Measurements from ENCODE around the gene CETP.

The CETP gene

DNA sequence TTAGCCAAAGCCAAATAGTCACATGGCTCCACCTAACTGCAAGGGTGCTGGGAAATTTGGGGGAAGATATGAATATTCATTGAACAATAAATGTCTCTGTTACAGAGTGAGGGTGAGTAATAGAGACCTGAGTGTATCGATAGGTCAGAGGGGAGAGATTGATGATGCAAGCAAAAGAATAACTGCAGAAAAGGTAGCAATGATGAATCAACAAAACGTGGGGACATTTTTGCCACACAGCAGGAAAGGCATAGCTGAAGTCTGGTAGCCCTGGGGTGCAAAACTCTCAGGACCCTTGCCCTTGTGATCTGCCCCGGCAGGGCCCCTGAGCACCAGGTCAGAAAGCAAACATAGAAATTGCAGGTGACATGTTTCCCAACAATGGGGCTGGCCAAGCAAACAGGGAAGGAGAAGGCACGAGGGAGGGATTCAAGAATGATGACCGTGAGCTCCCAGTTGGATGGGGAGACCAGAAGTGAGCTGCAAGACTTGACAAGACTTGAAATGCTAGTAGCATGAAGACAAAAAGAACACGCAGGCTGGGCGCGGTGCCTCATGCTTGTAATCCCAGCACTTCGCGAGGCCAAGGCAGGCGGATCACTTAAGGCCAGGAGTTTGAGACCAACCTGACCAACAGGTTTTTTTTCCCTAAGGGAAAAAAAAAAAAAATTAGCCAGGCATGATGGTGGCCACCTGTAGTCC, 42.5 kb upstream of the CETP start:
- no peak for DNase-seq (ENCODE audit: extremely low spot score)

DNA sequence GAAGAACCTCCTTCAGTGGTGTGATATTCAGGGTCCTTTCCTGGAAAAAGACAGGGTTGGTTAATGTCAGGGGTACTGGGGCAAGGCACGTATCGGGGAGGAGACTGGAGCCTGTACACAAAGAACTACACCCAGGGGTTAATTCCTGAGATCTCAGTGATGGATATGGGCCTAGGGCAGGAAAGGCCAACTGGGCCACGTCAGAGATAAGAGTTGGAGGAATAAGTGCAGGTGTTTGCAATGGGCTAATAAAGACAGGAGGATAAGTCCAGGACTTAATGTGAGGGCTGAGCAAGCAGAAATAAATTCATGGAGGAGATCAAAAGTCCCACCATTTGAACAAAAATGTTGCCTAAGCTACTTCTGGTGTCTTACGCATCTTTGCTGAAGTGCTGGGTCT, 40.2 kb upstream of the CETP start:
- ChIA-PET POLR2A (interaction anchor here (5.1 kb wide), 1 partner anchor 10 kb away, joined by 24 read pairs; the partner anchor contains the start of gene HERPUD1), CTCF (interaction anchor here (0.6 kb wide), 1 partner anchor 265 kb away, joined by 3 read pairs; the partner anchor contains the start of gene RSPRY1)
- no peak for TF ChIP-seq FOXK2 (IDR thresholded peaks at IDR 0.05)
- TF ChIP-seq ELF4 (IDR thresholded peaks at IDR 0.05) = no peak
- TF ChIP-seq HDGF (IDR thresholded peaks at IDR 0.05; ENCODE audit: borderline replicate concordance) = no peak
- no peak for DNase-seq (ENCODE audit: extremely low spot score)

More for the DNA sequence above, 42.5 kb upstream of the CETP start:
- TF ChIP-seq BHLHE40 (IDR thresholded peaks at IDR 0.05; ENCODE audit: borderline replicate concordance) (no peak), ELF4 (IDR thresholded peaks at IDR 0.05) (no peak), SP1 (IDR thresholded peaks at IDR 0.05) (no peak), ZNF384 (IDR thresholded peaks at IDR 0.05) (no peak), PKNOX1 (IDR thresholded peaks at IDR 0.05) (no peak), CTBP1 (IDR thresholded peaks at IDR 0.05; ENCODE audit: borderline replicate concordance) (no peak), NFRKB (IDR thresholded peaks at IDR 0.05) (no peak)
- CTCF ChIA-PET = interaction anchor here (0.6 kb wide), 1 partner anchor 135 kb away, joined by 4 read pairs; no protein-coding TSS in a partner anchor
- POLR2A ChIA-PET = interaction anchor here (5.1 kb wide), 1 partner anchor 12 kb away, joined by 24 read pairs; the partner anchor contains the start of gene HERPUD1

GRCh38 chr16:56923481-56924091, 38.2 kb upstream of the CETP start:
- TF ChIP-seq LEF1 (IDR thresholded peaks at IDR 0.05; ENCODE audit: borderline replicate concordance) (no peak), L3MBTL2 (conservative IDR thresholded peaks at IDR 0.05) (no peak), SP1 (IDR thresholded peaks at IDR 0.05) (no peak), HDGF (IDR thresholded peaks at IDR 0.05; ENCODE audit: borderline replicate concordance) (no peak), CTBP1 (IDR thresholded peaks at IDR 0.05; ENCODE audit: borderline replicate concordance) (no peak), FOXM1 (IDR thresholded peaks at IDR 0.05; ENCODE audit: borderline replicate concordance) (no peak), PKNOX1 (IDR thresholded peaks at IDR 0.05) (no peak), ELF4 (IDR thresholded peaks at IDR 0.05) (no peak), ARNT (IDR thresholded peaks at IDR 0.05) (no peak), FOXK2 (IDR thresholded peaks at IDR 0.05) (no peak), ZNF384 (IDR thresholded peaks at IDR 0.05) (no peak), BHLHE40 (IDR thresholded peaks at IDR 0.05; ENCODE audit: borderline replicate concordance) (no peak), FOXA1 (IDR thresholded peaks at IDR 0.05) (no peak)
- no peak for DNase-seq (ENCODE audit: extremely low spot score)
- POLR2A ChIA-PET = no interaction called here
- CTCF ChIA-PET = no interaction called here

DNA sequence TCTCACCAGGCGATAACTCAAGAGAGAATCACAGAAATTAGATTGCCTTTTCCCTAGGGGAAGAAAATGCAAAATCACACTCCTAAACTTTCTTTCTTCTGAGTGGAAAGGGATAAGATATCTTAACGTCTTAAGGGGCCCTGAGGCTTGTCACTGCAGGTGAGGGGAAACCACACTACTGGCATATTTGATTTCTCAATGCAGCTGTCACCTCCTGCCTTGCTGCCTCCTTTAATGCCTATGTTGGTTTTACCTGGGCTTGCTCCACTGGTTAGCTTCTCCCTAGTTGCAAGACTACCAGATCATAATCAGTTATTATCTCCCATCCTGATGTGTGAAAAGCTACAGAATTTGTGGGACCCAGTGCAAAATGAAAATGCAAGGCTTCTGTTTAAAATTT, 34.3 kb upstream of the CETP start:
- no peak for TF ChIP-seq TARDBP (IDR thresholded peaks at IDR 0.05)
- TF ChIP-seq FOXA1 (IDR thresholded peaks at IDR 0.05) = no peak
- no peak for TF ChIP-seq SUZ12 (IDR thresholded peaks at IDR 0.05)
- no peak for TF ChIP-seq HDGF (IDR thresholded peaks at IDR 0.05; ENCODE audit: borderline replicate concordance)
- no peak for TF ChIP-seq PKNOX1 (IDR thresholded peaks at IDR 0.05)
- no peak for TF ChIP-seq L3MBTL2 (conservative IDR thresholded peaks at IDR 0.05)
- TF ChIP-seq ZNF384 (IDR thresholded peaks at IDR 0.05) = no peak
- TF ChIP-seq LEF1 (IDR thresholded peaks at IDR 0.05; ENCODE audit: borderline replicate concordance) = no peak
- TF ChIP-seq NFRKB (IDR thresholded peaks at IDR 0.05) = no peak
- TF ChIP-seq ELF4 (IDR thresholded peaks at IDR 0.05) = no peak
- TF ChIP-seq FOXM1 (IDR thresholded peaks at IDR 0.05; ENCODE audit: borderline replicate concordance) = no peak
- no peak for TF ChIP-seq CTBP1 (IDR thresholded peaks at IDR 0.05; ENCODE audit: borderline replicate concordance)
- TF ChIP-seq FOXK2 (IDR thresholded peaks at IDR 0.05) = no peak
- TF ChIP-seq SP1 (IDR thresholded peaks at IDR 0.05) = no peak
- CTCF ChIA-PET = no interaction called here
- POLR2A ChIA-PET = no interaction called here
- no peak for DNase-seq (ENCODE audit: extremely low spot score)

DNA sequence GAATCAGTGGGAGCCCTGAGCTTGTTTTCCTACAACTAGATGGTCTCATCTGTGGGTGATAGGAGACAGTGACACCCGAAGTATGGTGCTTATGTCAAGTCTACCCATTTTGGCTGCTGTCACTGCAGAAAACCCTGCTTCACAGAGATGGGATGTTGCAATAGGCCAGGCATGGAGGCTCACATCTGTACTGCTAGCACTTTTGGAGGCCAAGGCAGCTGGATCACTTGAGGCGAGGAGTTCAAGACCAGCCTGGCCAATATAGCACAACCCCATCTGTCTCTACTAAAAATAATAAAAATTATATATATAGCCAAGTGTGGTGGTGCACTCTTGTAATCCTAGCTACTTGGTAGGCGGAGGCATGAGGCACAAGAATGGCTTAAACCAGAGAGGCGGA, 32.1 kb upstream of the CETP start:
- no peak for TF ChIP-seq CTBP1 (IDR thresholded peaks at IDR 0.05; ENCODE audit: borderline replicate concordance)
- TF ChIP-seq ZNF384 (IDR thresholded peaks at IDR 0.05) = no peak
- no peak for DNase-seq (ENCODE audit: extremely low spot score)
- ChIA-PET CTCF (no interaction called here), POLR2A (interaction anchor here (2.9 to 3.5 kb wide), 2 partner anchors 15 to 67 kb away, joined by 12 to 15 read pairs; no protein-coding TSS in a partner anchor)

DNA sequence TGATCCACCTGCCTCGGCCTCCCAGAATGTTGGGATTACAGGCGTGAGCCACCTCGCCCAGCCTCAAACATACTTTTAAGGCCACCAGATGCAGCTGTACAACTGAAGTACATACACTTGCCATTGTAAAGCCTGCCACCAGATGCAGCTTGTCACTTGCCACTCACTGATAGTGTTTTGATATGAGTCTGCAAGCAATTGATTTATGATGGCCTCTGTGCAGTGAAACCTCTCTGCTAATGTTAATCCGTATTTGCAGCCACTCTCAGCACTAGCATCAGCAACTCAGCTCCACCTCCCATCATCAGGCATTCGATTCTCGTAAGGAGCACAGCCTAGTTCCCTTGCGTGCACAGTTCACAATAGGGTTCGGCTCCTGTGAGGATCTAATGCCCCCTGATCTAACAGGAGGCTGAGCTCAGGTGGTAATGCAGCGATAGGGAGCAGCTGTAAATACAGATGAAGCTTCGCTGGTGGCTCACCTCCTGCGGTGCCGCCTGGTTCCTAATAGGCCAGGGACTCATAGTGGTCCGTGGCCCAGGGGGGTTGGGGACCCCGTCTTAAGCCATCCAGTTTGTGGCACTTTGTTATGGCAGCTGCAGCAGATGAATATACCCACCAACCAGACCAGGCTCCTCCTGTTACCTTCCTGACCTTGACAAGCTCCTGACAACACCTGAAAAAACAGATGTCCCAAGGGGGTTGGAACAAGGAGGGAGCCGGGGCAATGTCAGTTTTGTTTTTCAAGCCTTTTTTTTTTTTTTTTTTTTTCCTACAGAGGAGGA, 31.1 kb upstream of the CETP start:
- POLR2A ChIA-PET = interaction anchor here (0.9 to 3.5 kb wide), 10 partner anchors 11 to 92 kb away, joined by 3 to 24 read pairs (median 8); no protein-coding TSS in a partner anchor

More for the DNA sequence above, 31.1 kb upstream of the CETP start:
- TF ChIP-seq PKNOX1 (IDR thresholded peaks at IDR 0.05) (peak; percentile 62), LEF1 (IDR thresholded peaks at IDR 0.05; ENCODE audit: borderline replicate concordance) (no peak), ZNF384 (IDR thresholded peaks at IDR 0.05) (peak; percentile 86)
- DNase-seq (ENCODE audit: extremely low spot score) = no peak
- CTCF ChIA-PET = interaction anchor here (0.6 to 0.7 kb wide), 2 partner anchors 50 to 330 kb away, joined by 3 to 6 read pairs; no protein-coding TSS in a partner anchor

Measured in HEK293T (cell line).